Measurements from ENCODE around the gene CFI. TPM values are rescaled to one million over a fixed set of nuclear protein-coding genes. Genes with fewer than 3 reads are reported as not detected.
"Not testable (repeated sequence)": the region's sequence is repeated elsewhere in the genome, so short reads cannot be mapped to it uniquely, and the experiment has no call there.

The CFI gene
- total RNA-seq, 2 experiments from 2014 or later, result not detected

- H3K4me3 ChIP-seq (ENCODE audit: low read depth, low read length, poor library complexity, severe bottlenecking), result no peak overlapping the region
- DNase-seq (ENCODE audit: low spot score), result no peak
- no peaks in the 10 kb centered on the region for H3K79me2 ChIP-seq (ENCODE audit: insufficient read depth, low read depth, low read length)
- intact Hi-C loops (cut with micrococcal nuclease; ENCODE audit: unreplicated experiment), result no loop called here
- H3K4me1 ChIP-seq (ENCODE audit: insufficient read depth, low read length, poor library complexity, severe bottlenecking), result no peaks in the 10 kb centered on the region
- H3K27ac ChIP-seq (ENCODE audit: low read depth, low read length, poor library complexity, severe bottlenecking), result no peak overlapping the region
- no TSS peak for BruUV-seq (replicated peaks)
- POLR2A ChIA-PET, result interaction anchor here (0.6 to 1.3 kb wide), 5 partner anchors 13 to 1060 kb away, joined by 3 to 4 read pairs (median 3); partner anchors contain the start of gene GAR1
- H2AFZ ChIP-seq (ENCODE audit: low read length), result no peak overlapping the region
- H4K20me1 ChIP-seq (ENCODE audit: insufficient read depth, low read length), result no peaks in the 10 kb centered on the region
- no peaks in the 10 kb centered on the region for H3K36me3 ChIP-seq (ENCODE audit: insufficient read depth, low read length)
- 0 out of 2 replicates have a peak, but pooled peaks cover 2% of the 10 kb centered on the region for H3K9me2 ChIP-seq (ENCODE audit: insufficient read depth, low read length)
- 0 out of 2 replicates have a peak, but pooled peaks cover 9% of the 10 kb centered on the region for H3K9me3 ChIP-seq (ENCODE audit: low read length)
- H3K4me2 ChIP-seq (ENCODE audit: low read length), result no peak overlapping the region
- CTCF ChIA-PET (ENCODE audit: unreplicated experiment), result no interaction called here
- TF ChIP-seq EZH2phosphoT487 (IDR thresholded peaks at IDR 0.05; ENCODE audit: borderline replicate concordance, low read depth, low read length) (no peak), CTCF (conservative IDR thresholded peaks at IDR 0.05; ENCODE audit: low read length) (no peak)
Observed at GRCh38 chr4:109795059-109795458, 6.7 kb downstream of the CFI start.

GRCh38 chr4:109787807-109788206 is 14.0 kb downstream of the CFI start:
- TF ChIP-seq EZH2phosphoT487 (IDR thresholded peaks at IDR 0.05; ENCODE audit: borderline replicate concordance, low read depth, low read length), result no peak
- TF ChIP-seq CTCF (conservative IDR thresholded peaks at IDR 0.05; ENCODE audit: low read length), result no peak
- no peak overlapping the region for H2AFZ ChIP-seq (ENCODE audit: low read length)
- no peak overlapping the region for H3K27ac ChIP-seq (ENCODE audit: low read depth, low read length, poor library complexity, severe bottlenecking)
- no peaks in the 10 kb centered on the region for H3K79me2 ChIP-seq (ENCODE audit: insufficient read depth, low read depth, low read length)
- no peak for DNase-seq (ENCODE audit: low spot score)
- ChIA-PET POLR2A (no interaction called here), CTCF (ENCODE audit: unreplicated experiment) (no interaction called here)
- H3K9me3 ChIP-seq (ENCODE audit: low read length), result no peaks in the 10 kb centered on the region
- no peaks in the 10 kb centered on the region for H3K4me1 ChIP-seq (ENCODE audit: insufficient read depth, low read length, poor library complexity, severe bottlenecking)
- intact Hi-C loops (cut with micrococcal nuclease; ENCODE audit: unreplicated experiment), result no loop called here
- H3K4me2 ChIP-seq (ENCODE audit: low read length), result no peak overlapping the region
- 0 out of 2 replicates have a peak, but pooled peaks cover 2% of the 10 kb centered on the region for H3K9me2 ChIP-seq (ENCODE audit: insufficient read depth, low read length)
- no peaks in the 10 kb centered on the region for H3K36me3 ChIP-seq (ENCODE audit: insufficient read depth, low read length)
- no peaks in the 10 kb centered on the region for H4K20me1 ChIP-seq (ENCODE audit: insufficient read depth, low read length)
- BruUV-seq (replicated peaks), result no TSS peak
- H3K4me3 ChIP-seq (ENCODE audit: low read depth, low read length, poor library complexity, severe bottlenecking), result no peak overlapping the region

- Histone ChIP-seq H3K36me3 (ENCODE audit: insufficient read depth, low read length) (no peaks in the 10 kb centered on the region), H3K4me2 (ENCODE audit: low read length) (no peak overlapping the region), H3K4me3 (ENCODE audit: low read depth, low read length, poor library complexity, severe bottlenecking) (no peak overlapping the region), H3K9me2 (ENCODE audit: insufficient read depth, low read length) (no peaks in the 10 kb centered on the region), H4K20me1 (ENCODE audit: insufficient read depth, low read length) (no peaks in the 10 kb centered on the region), H3K27ac (ENCODE audit: low read depth, low read length, poor library complexity, severe bottlenecking) (no peak overlapping the region), H3K79me2 (ENCODE audit: insufficient read depth, low read depth, low read length) (no peaks in the 10 kb centered on the region), H3K4me1 (ENCODE audit: insufficient read depth, low read length, poor library complexity, severe bottlenecking) (no peaks in the 10 kb centered on the region), H3K9me3 (ENCODE audit: low read length) (no peaks in the 10 kb centered on the region), H2AFZ (ENCODE audit: low read length) (no peak overlapping the region)
- POLR2A ChIA-PET, result no interaction called here
- no TSS peak for BruUV-seq (replicated peaks)
- intact Hi-C loops (cut with micrococcal nuclease; ENCODE audit: unreplicated experiment), result no loop called here
- CTCF ChIA-PET (ENCODE audit: unreplicated experiment), result no interaction called here
- no peak for DNase-seq (ENCODE audit: low spot score)
- TF ChIP-seq CTCF (conservative IDR thresholded peaks at IDR 0.05; ENCODE audit: low read length) (no peak), EZH2phosphoT487 (IDR thresholded peaks at IDR 0.05; ENCODE audit: borderline replicate concordance, low read depth, low read length) (no peak)
Observed at GRCh38 chr4:109786846-109787245, 15.0 kb downstream of the CFI start.

- H2AFZ ChIP-seq (ENCODE audit: low read length); H3K4me3 ChIP-seq (ENCODE audit: low read depth, low read length, poor library complexity, severe bottlenecking); H3K79me2 ChIP-seq (ENCODE audit: insufficient read depth, low read depth, low read length); H3K4me2 ChIP-seq (ENCODE audit: low read length); H3K9me2 ChIP-seq (ENCODE audit: insufficient read depth, low read length); intact Hi-C loops (cut with micrococcal nuclease; ENCODE audit: unreplicated experiment); H4K20me1 ChIP-seq (ENCODE audit: insufficient read depth, low read length); DNase-seq (ENCODE audit: low spot score); H3K4me1 ChIP-seq (ENCODE audit: insufficient read depth, low read length, poor library complexity, severe bottlenecking); H3K27ac ChIP-seq (ENCODE audit: low read depth, low read length, poor library complexity, severe bottlenecking); CTCF ChIA-PET (ENCODE audit: unreplicated experiment); BruUV-seq (replicated peaks); H3K36me3 ChIP-seq (ENCODE audit: insufficient read depth, low read length); H3K9me3 ChIP-seq (ENCODE audit: low read length): not testable (repeated sequence)
- POLR2A ChIA-PET, result interaction anchor here (0.7 to 1.1 kb wide), 3 partner anchors 8 to 211 kb away, joined by 3 to 4 read pairs (median 3); no protein-coding TSS in a partner anchor
Observed at GRCh38 chr4:109782092-109782491, 19.7 kb downstream of the CFI start.
